AG09319 (cell line): ENCODE results near the gene TGFB1.

Experiments
- DNase-seq: peaks from one replicate; pipeline ENCODE4 v3.0.0-alpha.2; 2010; ENCODE audit warnings: low read depth; ENCODE audit errors: extremely low read depth
- TF ChIP-seq, protein P1 (sequence below): IDR thresholded peaks from 2 replicates; pipeline ENCODE4 v1.5.1; 2011; ENCODE audit warnings: low read depth, mild to moderate bottlenecking, inconsistent platforms, low read length, moderate library complexity

TGFB1 gene

GRCh38 chr19:41327576-41328156 lies 26.1 kb downstream of the TGFB1 start:
- DNase-seq, result no peak

DNA sequence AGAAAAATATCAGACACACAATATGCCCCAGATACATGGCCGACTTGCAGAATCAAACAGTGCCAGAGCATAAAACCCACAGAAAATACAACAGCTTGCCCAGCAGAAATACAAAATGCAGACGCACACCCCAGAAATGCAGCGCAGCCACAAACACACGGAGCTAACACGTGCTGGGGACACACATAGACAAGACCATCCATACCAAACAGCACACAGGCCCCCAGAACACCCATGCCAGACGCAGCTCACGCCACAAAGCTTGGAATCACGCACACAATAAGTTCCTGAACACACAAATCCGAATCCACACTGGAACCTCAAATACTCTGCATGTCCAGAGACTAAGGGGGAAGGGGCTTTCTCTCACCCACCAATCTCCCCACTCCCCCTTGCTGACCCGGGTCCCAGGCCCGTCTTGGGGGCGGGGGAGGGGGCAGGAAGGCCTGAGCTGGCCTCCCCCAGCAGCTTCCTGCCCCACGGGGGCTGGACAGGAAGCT lies 26.6 kb downstream of the TGFB1 start:
- no peak for DNase-seq
- TF ChIP-seq, protein P1, sequence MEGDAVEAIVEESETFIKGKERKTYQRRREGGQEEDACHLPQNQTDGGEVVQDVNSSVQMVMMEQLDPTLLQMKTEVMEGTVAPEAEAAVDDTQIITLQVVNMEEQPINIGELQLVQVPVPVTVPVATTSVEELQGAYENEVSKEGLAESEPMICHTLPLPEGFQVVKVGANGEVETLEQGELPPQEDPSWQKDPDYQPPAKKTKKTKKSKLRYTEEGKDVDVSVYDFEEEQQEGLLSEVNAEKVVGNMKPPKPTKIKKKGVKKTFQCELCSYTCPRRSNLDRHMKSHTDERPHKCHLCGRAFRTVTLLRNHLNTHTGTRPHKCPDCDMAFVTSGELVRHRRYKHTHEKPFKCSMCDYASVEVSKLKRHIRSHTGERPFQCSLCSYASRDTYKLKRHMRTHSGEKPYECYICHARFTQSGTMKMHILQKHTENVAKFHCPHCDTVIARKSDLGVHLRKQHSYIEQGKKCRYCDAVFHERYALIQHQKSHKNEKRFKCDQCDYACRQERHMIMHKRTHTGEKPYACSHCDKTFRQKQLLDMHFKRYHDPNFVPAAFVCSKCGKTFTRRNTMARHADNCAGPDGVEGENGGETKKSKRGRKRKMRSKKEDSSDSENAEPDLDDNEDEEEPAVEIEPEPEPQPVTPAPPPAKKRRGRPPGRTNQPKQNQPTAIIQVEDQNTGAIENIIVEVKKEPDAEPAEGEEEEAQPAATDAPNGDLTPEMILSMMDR, result no peak

More at GRCh38 chr19:41327576-41328156, 26.1 kb downstream of the TGFB1 start:
- TF ChIP-seq, protein P1, result no peak

DNA sequence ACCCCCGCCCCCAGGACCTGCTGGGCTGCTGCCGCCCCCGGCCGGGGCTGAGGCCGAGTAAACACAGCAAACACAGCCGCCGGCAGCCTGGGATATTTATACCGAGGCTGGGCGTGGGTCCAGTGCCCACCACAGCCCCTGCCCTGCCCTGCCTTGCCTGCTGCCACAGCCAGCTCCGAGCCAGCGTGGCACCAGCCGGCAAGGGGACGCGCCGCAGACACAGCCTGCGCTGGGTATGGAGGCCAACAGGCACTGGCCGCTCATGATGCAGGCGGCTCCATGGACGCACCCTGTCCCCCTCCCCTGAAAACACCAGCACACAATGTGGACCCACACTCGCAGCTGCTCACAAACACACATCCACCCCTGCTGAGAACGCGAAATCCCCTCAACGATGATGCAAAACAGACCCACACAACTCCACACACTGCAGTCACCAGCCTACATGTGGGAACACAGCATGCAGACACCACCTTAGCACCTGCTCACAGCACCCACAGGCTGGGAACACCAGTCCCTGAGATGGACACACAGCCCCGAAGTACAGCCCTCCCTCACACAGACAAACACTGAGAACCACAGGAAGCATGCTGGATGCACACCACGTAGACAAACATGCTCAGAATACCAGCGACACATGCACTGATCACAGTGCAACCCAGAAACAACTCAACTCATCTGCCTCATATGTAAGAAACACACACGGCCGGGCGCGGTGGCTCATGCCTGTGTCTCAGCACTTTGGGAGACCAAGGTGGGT lies 27.6 kb downstream of the TGFB1 start:
- no peak for DNase-seq
- TF ChIP-seq, protein P1, result no peak

DNA sequence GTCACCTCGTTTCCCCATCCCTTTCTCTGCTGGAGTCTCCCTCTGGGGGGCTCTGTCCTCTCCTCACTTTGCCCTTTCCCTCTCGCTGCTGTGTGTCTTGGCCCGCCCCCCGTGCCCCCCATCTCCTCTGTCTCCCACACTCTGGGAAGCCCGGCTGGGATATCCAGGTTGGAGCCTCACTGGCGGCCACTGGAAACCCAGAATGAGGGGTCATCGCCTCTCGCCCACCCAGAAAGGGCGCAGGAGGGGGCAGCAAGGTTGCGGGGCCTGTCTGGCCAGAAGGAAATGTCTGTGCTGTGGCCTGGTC lies 28.1 kb downstream of the TGFB1 start:
- TF ChIP-seq, protein P1, result no peak
- no peak for DNase-seq

DNA sequence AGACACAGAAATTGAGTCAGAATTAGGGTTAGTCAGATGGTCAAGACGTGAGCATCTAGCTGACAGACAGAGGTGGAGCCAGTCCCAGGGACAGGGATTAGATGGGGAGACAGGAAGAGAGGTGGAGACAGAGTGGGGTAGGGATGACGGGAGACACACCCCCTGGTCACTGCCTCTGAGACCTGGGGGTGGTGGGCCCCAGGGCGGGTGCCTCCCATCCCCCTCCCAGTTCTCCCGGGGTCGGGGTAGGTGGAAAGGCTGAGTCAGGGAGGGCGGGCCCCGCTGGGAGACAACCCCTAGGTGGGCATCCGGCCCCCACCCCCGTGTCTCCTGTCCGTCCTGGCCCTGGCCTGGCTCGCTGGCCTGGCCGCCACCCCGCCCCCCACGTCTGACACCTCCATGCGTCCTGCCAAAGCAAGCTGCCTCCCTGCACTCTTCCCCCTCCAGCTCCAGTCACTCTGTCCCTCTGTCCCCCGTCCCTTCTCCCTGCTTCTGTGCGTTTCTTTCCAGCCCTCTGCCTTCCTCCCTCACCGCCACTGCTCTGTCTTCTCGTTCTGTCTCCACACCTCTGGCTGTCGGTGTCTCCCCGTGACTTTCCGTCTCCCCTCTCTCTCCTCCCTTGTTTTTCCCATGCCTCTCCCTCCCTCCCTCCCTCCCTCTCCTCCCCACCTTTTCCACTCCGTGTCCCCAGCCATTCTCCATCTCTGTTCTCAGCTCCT lies 28.6 kb downstream of the TGFB1 start:
- TF ChIP-seq, protein P1, result no peak
- DNase-seq, result no peak

DNA sequence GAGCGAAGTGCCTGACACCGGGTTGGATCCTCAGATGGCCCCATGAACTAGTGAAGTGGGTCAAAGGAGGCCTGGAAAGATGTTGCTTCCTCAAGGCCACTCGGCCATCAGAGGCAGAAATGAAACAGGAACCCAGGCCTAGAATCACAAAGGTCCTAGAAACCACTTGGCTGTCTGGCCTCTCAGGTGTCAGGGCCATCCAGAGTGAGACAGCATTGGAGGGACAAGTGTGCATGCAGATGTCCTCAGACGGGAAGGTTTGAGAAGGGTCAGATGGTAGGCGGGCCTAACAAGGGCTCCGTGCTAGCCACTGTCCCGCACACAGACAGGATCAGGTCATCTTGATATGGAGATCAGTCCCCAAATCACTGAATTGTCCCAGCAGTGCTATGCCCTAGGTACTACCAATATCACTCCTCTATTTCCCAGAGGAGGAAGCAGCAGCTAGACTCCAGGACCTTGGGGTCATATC lies 29.5 kb downstream of the TGFB1 start:
- TF ChIP-seq, protein P1, result no peak
- no peak for DNase-seq
